ENCODE measurements around the gene FABP7.

Gene FABP7

GRCh38 chr6:122751326-122751725, 28.2 kb upstream of the FABP7 start:
- H3K27me3 Mint-ChIP-seq = no peaks in the 10 kb centered on the region
- no peaks in the 10 kb centered on the region for H3K9me3 Mint-ChIP-seq
- peaks cover 33% of the 10 kb centered on the region for H3K4me1 Mint-ChIP-seq
- peak overlapping the region; percentile 58 for H3K4me3 Mint-ChIP-seq
- H3K27ac Mint-ChIP-seq = peak overlapping the region; percentile 60
- H3K36me3 Mint-ChIP-seq = no peaks in the 10 kb centered on the region

- no peaks in the 10 kb centered on the region for H3K36me3 Mint-ChIP-seq
- H3K9me3 Mint-ChIP-seq = no peaks in the 10 kb centered on the region
- no peak overlapping the region for H3K4me3 Mint-ChIP-seq
- H3K27me3 Mint-ChIP-seq = no peaks in the 10 kb centered on the region
- peaks cover 33% of the 10 kb centered on the region for H3K4me1 Mint-ChIP-seq
- H3K27ac Mint-ChIP-seq = no peak overlapping the region
Measured at GRCh38 chr6:122752459-122752858, 27.1 kb upstream of the FABP7 start.

- Mint-ChIP-seq H3K36me3 (no peaks in the 10 kb centered on the region), H3K27ac (no peak overlapping the region), H3K27me3 (no peaks in the 10 kb centered on the region), H3K4me3 (no peak overlapping the region), H3K9me3 (no peaks in the 10 kb centered on the region), H3K4me1 (peaks cover 33% of the 10 kb centered on the region)
Measured at GRCh38 chr6:122753000-122753687, 26.4 kb upstream of the FABP7 start.

- Mint-ChIP-seq H3K27me3 (no peaks in the 10 kb centered on the region), H3K9me3 (no peaks in the 10 kb centered on the region), H3K36me3 (no peaks in the 10 kb centered on the region), H3K27ac (no peak overlapping the region), H3K4me3 (no peak overlapping the region), H3K4me1 (peaks cover 33% of the 10 kb centered on the region)
Measured at GRCh38 chr6:122753688-122754056, 25.8 kb upstream of the FABP7 start.

- Mint-ChIP-seq H3K9me3 (no peaks in the 10 kb centered on the region), H3K27me3 (no peaks in the 10 kb centered on the region), H3K36me3 (no peaks in the 10 kb centered on the region), H3K27ac (no peak overlapping the region), H3K4me1 (peaks cover 32% of the 10 kb centered on the region), H3K4me3 (no peak overlapping the region)
Measured at GRCh38 chr6:122754191-122754731, 25.3 kb upstream of the FABP7 start.

GRCh38 chr6:122755901-122756300, 23.6 kb upstream of the FABP7 start:
- no peak overlapping the region for H3K4me3 Mint-ChIP-seq
- no peaks in the 10 kb centered on the region for H3K9me3 Mint-ChIP-seq
- no peaks in the 10 kb centered on the region for H3K27me3 Mint-ChIP-seq
- H3K4me1 Mint-ChIP-seq = peaks cover 24% of the 10 kb centered on the region
- H3K27ac Mint-ChIP-seq = no peak overlapping the region
- no peaks in the 10 kb centered on the region for H3K36me3 Mint-ChIP-seq

GRCh38 chr6:122758927-122759334, 20.6 kb upstream of the FABP7 start:
- Mint-ChIP-seq H3K36me3 (no peaks in the 10 kb centered on the region), H3K27ac (no peak overlapping the region), H3K4me3 (no peak overlapping the region), H3K27me3 (no peaks in the 10 kb centered on the region), H3K9me3 (no peaks in the 10 kb centered on the region), H3K4me1 (no peaks in the 10 kb centered on the region)

- no peaks in the 10 kb centered on the region for H3K36me3 Mint-ChIP-seq
- H3K9me3 Mint-ChIP-seq = no peaks in the 10 kb centered on the region
- H3K4me3 Mint-ChIP-seq = no peak overlapping the region
- H3K27ac Mint-ChIP-seq = no peak overlapping the region
- H3K27me3 Mint-ChIP-seq = no peaks in the 10 kb centered on the region
- no peaks in the 10 kb centered on the region for H3K4me1 Mint-ChIP-seq
Measured at GRCh38 chr6:122760330-122760729, 19.2 kb upstream of the FABP7 start.

- Mint-ChIP-seq H3K27me3 (peaks cover 7% of the 10 kb centered on the region), H3K36me3 (no peaks in the 10 kb centered on the region), H3K4me1 (no peaks in the 10 kb centered on the region), H3K4me3 (no peak overlapping the region), H3K9me3 (no peaks in the 10 kb centered on the region), H3K27ac (no peak overlapping the region)
Measured at GRCh38 chr6:122766256-122766655, 13.3 kb upstream of the FABP7 start.

- Mint-ChIP-seq H3K9me3 (peaks cover 8% of the 10 kb centered on the region), H3K27ac (no peak overlapping the region), H3K4me3 (no peak overlapping the region), H3K36me3 (no peaks in the 10 kb centered on the region), H3K27me3 (peaks cover 17% of the 10 kb centered on the region), H3K4me1 (no peaks in the 10 kb centered on the region)
Measured at GRCh38 chr6:122770835-122771601, 8.5 kb upstream of the FABP7 start.

GRCh38 chr6:122772724-122773415, 6.6 kb upstream of the FABP7 start:
- no peaks in the 10 kb centered on the region for H3K4me1 Mint-ChIP-seq
- no peak overlapping the region for H3K4me3 Mint-ChIP-seq
- peaks cover 12% of the 10 kb centered on the region for H3K27me3 Mint-ChIP-seq
- H3K27ac Mint-ChIP-seq = no peak overlapping the region
- H3K9me3 Mint-ChIP-seq = peaks cover 10% of the 10 kb centered on the region
- no peaks in the 10 kb centered on the region for H3K36me3 Mint-ChIP-seq

GRCh38 chr6:122775975-122776374, 3.5 kb upstream of the FABP7 start:
- no peaks in the 10 kb centered on the region for H3K36me3 Mint-ChIP-seq
- H3K27me3 Mint-ChIP-seq = peaks cover 12% of the 10 kb centered on the region
- H3K27ac Mint-ChIP-seq = no peak overlapping the region
- no peak overlapping the region for H3K4me3 Mint-ChIP-seq
- peaks cover 10% of the 10 kb centered on the region for H3K9me3 Mint-ChIP-seq
- H3K4me1 Mint-ChIP-seq = no peaks in the 10 kb centered on the region

GRCh38 chr6:122778302-122778701, 1.2 kb upstream of the FABP7 start:
- Mint-ChIP-seq H3K27ac (no peak overlapping the region), H3K27me3 (peaks cover 8% of the 10 kb centered on the region), H3K4me1 (no peaks in the 10 kb centered on the region)

GRCh38 chr6:122778985-122779661, 393 bp upstream of the FABP7 start:
- Mint-ChIP-seq H3K9me3 (peaks cover 10% of the 10 kb centered on the region), H3K27ac (no peak overlapping the region), H3K4me3 (no peak overlapping the region), H3K4me1 (no peaks in the 10 kb centered on the region), H3K36me3 (no peaks in the 10 kb centered on the region), H3K27me3 (peaks cover 12% of the 10 kb centered on the region)

More at GRCh38 chr6:122778302-122778701, 1.2 kb upstream of the FABP7 start:
- peaks cover 10% of the 10 kb centered on the region for H3K9me3 Mint-ChIP-seq
- H3K36me3 Mint-ChIP-seq = no peaks in the 10 kb centered on the region
- no peak overlapping the region for H3K4me3 Mint-ChIP-seq

- Mint-ChIP-seq H3K27me3 (peaks cover 12% of the 10 kb centered on the region), H3K36me3 (no peaks in the 10 kb centered on the region), H3K9me3 (peaks cover 10% of the 10 kb centered on the region), H3K4me1 (no peaks in the 10 kb centered on the region), H3K4me3 (no peak overlapping the region), H3K27ac (no peak overlapping the region)
Measured at GRCh38 chr6:122780114-122780513, 598 bp downstream of the FABP7 start.
